Measurements from ENCODE around the gene NT5C2. TPM values are rescaled to one million over a fixed set of nuclear protein-coding genes. Genes with fewer than 3 reads are reported as not detected.

Gene NT5C2
- total and polyA plus RNA-seq, 2 of the 4 experiments (the other 2 are of a cell fraction): 60.0 to 65.1 TPM

- Histone ChIP-seq H2BK15ac (ENCODE audit: low read depth, low read length) (no peak overlapping the region), H3K9me1 (ENCODE audit: insufficient read depth, low read length) (0 out of 2 replicates have a peak, but pooled peaks cover 1% of the 10 kb centered on the region), H3K36me3 (ENCODE audit: control insufficient read depth, insufficient read depth, low read length) (no peaks in the 10 kb centered on the region), H3K4me3 (ENCODE audit: insufficient read depth, low read depth, low read length) (no peak overlapping the region), H4K91ac (ENCODE audit: insufficient read depth, low read depth, low read length) (no peak overlapping the region), H3K4ac (ENCODE audit: low read depth, low read length) (no peak overlapping the region), H2AK9ac (replicated peaks; ENCODE audit: low read depth, low read length, poor library complexity) (no peak overlapping the region), H2AFZ (replicated peaks; ENCODE audit: low read length, poor library complexity) (no peak overlapping the region), H3K27me3 (ENCODE audit: control insufficient read depth, insufficient read depth, low read length) (no peaks in the 10 kb centered on the region), H3K56ac (ENCODE audit: extremely low read depth, insufficient read depth, low read length) (no peak overlapping the region), H3K27ac (ENCODE audit: insufficient read depth, low read length) (no peak overlapping the region), H3K14ac (replicated peaks; ENCODE audit: low read depth, low read length) (no peak overlapping the region), H4K8ac (ENCODE audit: low read depth in 2 of 2, low read length in 2 of 2) (no peak overlapping the region), H4K5ac (ENCODE audit: low read depth, low read length) (no peak overlapping the region), H2BK120ac (ENCODE audit: low read depth, low read length) (no peak overlapping the region), H3K9ac (ENCODE audit: low read depth, low read length) (no peak overlapping the region), H4K20me1 (ENCODE audit: insufficient read depth, low read length) (no peaks in the 10 kb centered on the region), H3K18ac (ENCODE audit: low read depth, low read length) (no peak overlapping the region), H3K4me2 (ENCODE audit: low read depth, low read length) (no peak overlapping the region), H2BK20ac (ENCODE audit: low read depth, low read length) (no peak overlapping the region), H3K23ac (ENCODE audit: low read depth, low read length) (no peak overlapping the region), H3K4me1 (ENCODE audit: control insufficient read depth, insufficient read depth, low read length) (peaks cover 2% of the 10 kb centered on the region; the same call in 1 of the 2 replicates), H3K9me3 (ENCODE audit: control insufficient read depth, insufficient read depth, low read length) (peaks cover 9% of the 10 kb centered on the region), H2BK5ac (ENCODE audit: low read depth, low read length, poor library complexity, severe bottlenecking) (no peak overlapping the region), H2AK5ac (ENCODE audit: low read depth, low read length) (no peak overlapping the region), H3K79me1 (ENCODE audit: low read depth in 1 of 2, low read length in 2 of 2) (peaks cover 0 to 3% of the 10 kb centered on the region in 2 experiments; a peak in 1 of 4 replicates)
- dilution Hi-C loops (cut with HindIII; ENCODE audit: low sequenced_read_pairs, unreplicated experiment) (no loop called here), in situ Hi-C loops (cut with MboI; ENCODE audit: low sequenced_read_pairs) (no loop called here), intact Hi-C loops (cut with micrococcal nuclease) (no loop called here)
- ChIA-PET POLR2A (ENCODE audit: unreplicated experiment) (no interaction called here), CTCF (no interaction called here)
- ATAC-seq (ENCODE audit: low read depth) (no peak), DNase-seq (no peak)
- WGBS, 2 experiments (ENCODE audit: extremely low coverage in 2 of 2, insufficient read length in 1 of 2): 86% methylated on average over 4 of the region's 4 CpGs; no CpG with 5 or more reads in 1 of the 2 experiments
- no TSS peak for BruUV-seq (replicated peaks)
- no peak for TF ChIP-seq POLR2A (IDR thresholded peaks at IDR 0.05; ENCODE audit: low read depth, low read length)
- TF ChIP-seq RFX5 (IDR thresholded peaks at IDR 0.05; ENCODE audit: low read depth, low read length): no peak
- no peak for TF ChIP-seq MXI1 (IDR thresholded peaks at IDR 0.05; ENCODE audit: borderline replicate concordance, low read depth, low read length)
- TF ChIP-seq SMC3 (IDR thresholded peaks at IDR 0.05; ENCODE audit: low read depth, low read length): no peak
- TF ChIP-seq MAZ (IDR thresholded peaks at IDR 0.05; ENCODE audit: borderline replicate concordance, low read depth, low read length): no peak
- no peak for TF ChIP-seq ELK1 (IDR thresholded peaks at IDR 0.05; ENCODE audit: borderline replicate concordance, low read depth, low read length)
- TF ChIP-seq MAFK (IDR thresholded peaks at IDR 0.05; ENCODE audit: low read depth, low read length): no peak
- no peak for TF ChIP-seq NFE2L2 (IDR thresholded peaks at IDR 0.05; ENCODE audit: low read depth, low read length)
- TF ChIP-seq CHD1 (IDR thresholded peaks at IDR 0.05; ENCODE audit: low read depth, low read length): no peak
- no peak for TF ChIP-seq RCOR1 (IDR thresholded peaks at IDR 0.05; ENCODE audit: insufficient replicate concordance, low read length)
- TF ChIP-seq, protein P1, sequence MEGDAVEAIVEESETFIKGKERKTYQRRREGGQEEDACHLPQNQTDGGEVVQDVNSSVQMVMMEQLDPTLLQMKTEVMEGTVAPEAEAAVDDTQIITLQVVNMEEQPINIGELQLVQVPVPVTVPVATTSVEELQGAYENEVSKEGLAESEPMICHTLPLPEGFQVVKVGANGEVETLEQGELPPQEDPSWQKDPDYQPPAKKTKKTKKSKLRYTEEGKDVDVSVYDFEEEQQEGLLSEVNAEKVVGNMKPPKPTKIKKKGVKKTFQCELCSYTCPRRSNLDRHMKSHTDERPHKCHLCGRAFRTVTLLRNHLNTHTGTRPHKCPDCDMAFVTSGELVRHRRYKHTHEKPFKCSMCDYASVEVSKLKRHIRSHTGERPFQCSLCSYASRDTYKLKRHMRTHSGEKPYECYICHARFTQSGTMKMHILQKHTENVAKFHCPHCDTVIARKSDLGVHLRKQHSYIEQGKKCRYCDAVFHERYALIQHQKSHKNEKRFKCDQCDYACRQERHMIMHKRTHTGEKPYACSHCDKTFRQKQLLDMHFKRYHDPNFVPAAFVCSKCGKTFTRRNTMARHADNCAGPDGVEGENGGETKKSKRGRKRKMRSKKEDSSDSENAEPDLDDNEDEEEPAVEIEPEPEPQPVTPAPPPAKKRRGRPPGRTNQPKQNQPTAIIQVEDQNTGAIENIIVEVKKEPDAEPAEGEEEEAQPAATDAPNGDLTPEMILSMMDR (conservative IDR thresholded peaks at IDR 0.05; ENCODE audit: low read depth, low read length): no peak
Measured at GRCh38 chr10:103224133-103224532, 31.1 kb upstream of the NT5C2 start.

Measured in IMR-90 (cell line).